ENCODE results near the gene SS18L1.
"Not testable (repeated sequence)": the region's sequence is repeated elsewhere in the genome, so short reads cannot be mapped to it uniquely, and the experiment has no call there.

The SS18L1 gene

GRCh38 chr20:62143081-62143956 is at the start of gene SS18L1, which contains the start of gene PSMA7:
Gene SS18L1, plus strand, starts transcription at chr20:62143769. Its CDS starts 52 bp downstream, at chr20:62143821.
Gene PSMA7, minus strand, starts transcription at chr20:62143394. Its CDS starts 91 bp downstream, at chr20:62143303.
- peak; percentile 73 for DNase-seq

- DNase-seq: no peak
Observed at GRCh38 chr20:62096421-62097380, 46.9 kb upstream of the SS18L1 start.

- DNase-seq: no peak
Observed at GRCh38 chr20:62097881-62098407, 45.6 kb upstream of the SS18L1 start.

GRCh38 chr20:62101078-62101477 is 42.5 kb upstream of the SS18L1 start:
- no peak for DNase-seq

GRCh38 chr20:62103508-62104233 is 39.9 kb upstream of the SS18L1 start:
- DNase-seq: no peak

GRCh38 chr20:62104234-62104789 is 39.3 kb upstream of the SS18L1 start:
- DNase-seq: no peak

GRCh38 chr20:62104791-62105345 is 38.7 kb upstream of the SS18L1 start:
- DNase-seq: no peak

GRCh38 chr20:62105592-62105991 is 38.0 kb upstream of the SS18L1 start:
- no peak for DNase-seq

GRCh38 chr20:62111148-62111547 is 32.4 kb upstream of the SS18L1 start:
- DNase-seq: no peak

- DNase-seq: no peak
Observed at GRCh38 chr20:62112368-62112767, 31.2 kb upstream of the SS18L1 start.

- DNase-seq: no peak
Observed at GRCh38 chr20:62114894-62115293, 28.7 kb upstream of the SS18L1 start.

GRCh38 chr20:62115800-62116407 is 27.7 kb upstream of the SS18L1 start:
- DNase-seq: not testable (repeated sequence)

GRCh38 chr20:62116558-62117361 is 26.8 kb upstream of the SS18L1 start:
- no peak for DNase-seq

- DNase-seq: peak; percentile 57
Observed at GRCh38 chr20:62117362-62117646, 26.3 kb upstream of the SS18L1 start.

- no peak for DNase-seq
Observed at GRCh38 chr20:62117658-62118057, 25.9 kb upstream of the SS18L1 start.

GRCh38 chr20:62118113-62119043 is 25.2 kb upstream of the SS18L1 start:
- no peak for DNase-seq

- DNase-seq: no peak
Observed at GRCh38 chr20:62119115-62119514, 24.5 kb upstream of the SS18L1 start.

GRCh38 chr20:62119591-62120364 is 23.8 kb upstream of the SS18L1 start:
- no peak for DNase-seq

- no peak for DNase-seq
Observed at GRCh38 chr20:62120365-62120762, 23.2 kb upstream of the SS18L1 start.
